Fibroblast of mammary gland (primary cell): Measurements from ENCODE around the gene TFR2.

Source experiments
- DNase-seq: peaks from one replicate; pipeline ENCODE4 v3.0.0-alpha.2; 2010; ENCODE audit warnings: low read depth
- H3K4me3 ChIP-seq: 2 replicates; pipeline ENCODE4 v1.5.1; 2011; ENCODE audit warnings: low read depth, mild to moderate bottlenecking, low read length, moderate library complexity; ENCODE audit not compliant: control insufficient read depth
- CTCF ChIP-seq: conservative IDR thresholded peaks from 2 replicates; pipeline ENCODE4 v1.5.1; 2011; ENCODE audit warnings: low read depth, low read length, inconsistent platforms; ENCODE audit not compliant: control insufficient read depth, insufficient read depth

The TFR2 gene

GRCh38 chr7:100609958-100610357 is 31.4 kb downstream of the TFR2 start:
- H3K4me3 ChIP-seq: no peak overlapping the region
- no peak for DNase-seq
- no peak for TF ChIP-seq CTCF

GRCh38 chr7:100607111-100607510 is 34.2 kb downstream of the TFR2 start:
- TF ChIP-seq CTCF: no peak
- H3K4me3 ChIP-seq: no peak overlapping the region
- DNase-seq: peak; percentile 74

- no peak for DNase-seq
- no peak for TF ChIP-seq CTCF
- H3K4me3 ChIP-seq: no peak overlapping the region
These were observed 35.0 kb downstream of the TFR2 start for GRCh38 chr7:100606313-100606712.

GRCh38 chr7:100604976-100605911 is 36.1 kb downstream of the TFR2 start:
- no peak for TF ChIP-seq CTCF
- H3K4me3 ChIP-seq: peak overlapping the region; percentile 96
- no peak for DNase-seq

- H3K4me3 ChIP-seq: peak overlapping the region; percentile 96
- peak; percentile 77 for DNase-seq
- peak; percentile 17 for TF ChIP-seq CTCF
These were observed 37.0 kb downstream of the TFR2 start for GRCh38 chr7:100604028-100604975.

- peak; percentile 45 for DNase-seq
- TF ChIP-seq CTCF: no peak
- H3K4me3 ChIP-seq: peak overlapping the region; percentile 96
These were observed 37.7 kb downstream of the TFR2 start for GRCh38 chr7:100603726-100604027.
